Stimulated activated CD8-positive, alpha-beta memory T cell treated with anti-CD3 and anti-CD28 coated beads, Interleukin-12 subunit alpha, Interleukin-12 subunit beta, amount 100 ng/mL, for 24 hours (primary cell): ENCODE results near the gene AKR7A2.

ENCODE experiments used
- DNase-seq: peaks from one replicate; pipeline ENCODE4 v3.0.0-alpha.2; 2020; ENCODE audit errors: extremely low read depth

The AKR7A2 gene

DNA sequence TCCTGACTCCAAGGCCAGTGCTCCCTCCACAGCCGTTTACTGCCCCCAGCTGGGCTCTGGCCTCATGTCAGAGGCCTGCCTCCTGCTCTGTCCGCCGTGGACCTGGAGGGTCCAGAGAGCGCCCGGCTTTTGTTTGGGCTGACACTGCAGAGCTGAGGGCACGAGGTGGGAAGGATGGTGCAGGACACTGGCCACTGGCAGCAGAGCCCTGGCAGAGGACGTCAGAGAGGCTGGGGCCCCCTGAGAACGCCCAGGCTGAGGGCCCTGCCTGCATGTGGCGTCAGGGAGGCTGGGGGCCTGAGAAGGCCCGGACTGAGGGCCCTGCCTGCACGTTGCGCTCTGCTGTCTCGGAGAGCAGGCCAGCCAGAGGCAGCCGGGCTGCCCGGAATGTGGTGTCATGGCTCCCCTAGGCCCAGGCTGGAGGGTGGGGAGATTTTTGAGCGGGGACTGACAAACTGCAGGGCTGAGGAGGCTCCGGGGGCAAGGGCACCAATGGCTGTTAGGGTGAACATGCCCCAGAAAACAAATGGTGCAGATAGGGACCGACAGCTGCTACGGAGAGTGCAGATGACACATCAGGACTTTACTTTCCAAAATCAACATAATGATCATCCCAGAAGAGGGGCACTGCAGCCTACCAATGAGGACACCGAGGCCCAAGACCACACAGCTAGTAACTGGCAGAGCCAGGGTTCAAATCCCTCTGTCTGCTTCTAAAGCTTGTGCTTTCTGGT is 31.8 kb upstream of the AKR7A2 start:
- DNase-seq: no peak

DNA sequence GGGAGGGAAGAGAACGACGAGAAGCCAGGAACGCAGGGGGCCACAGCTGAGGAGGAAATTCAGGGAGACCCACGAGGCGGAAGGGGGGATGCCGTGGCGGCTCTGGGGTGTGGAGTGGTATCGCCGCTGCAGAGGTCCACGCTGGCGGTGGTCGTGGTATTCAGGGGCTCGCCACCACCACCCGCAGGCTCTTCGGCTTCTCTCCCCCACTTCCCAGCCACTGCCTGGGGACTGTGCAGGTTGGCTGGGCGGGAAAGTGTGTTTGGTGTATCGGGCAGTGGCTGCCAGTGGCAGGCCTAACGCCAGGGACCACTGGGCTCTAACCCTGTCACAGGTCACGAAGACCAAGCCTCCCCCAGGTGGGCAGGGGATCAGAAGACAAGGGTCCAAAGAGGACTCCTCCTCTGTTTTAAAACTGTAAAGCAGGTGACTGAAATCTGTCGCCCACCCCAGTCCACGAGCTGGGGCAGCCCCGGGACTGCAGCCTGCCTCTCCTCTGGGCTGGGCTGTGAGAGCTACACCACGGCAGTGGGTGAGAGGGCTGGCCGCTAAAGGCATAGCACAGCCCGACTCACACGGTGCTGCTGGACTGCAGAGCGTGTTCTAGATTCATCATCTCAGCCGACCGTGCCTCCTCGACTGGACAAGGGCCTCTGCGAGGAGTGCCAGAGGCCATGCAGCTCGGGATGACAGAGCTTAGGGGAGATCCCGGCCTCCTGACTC is 31.1 kb upstream of the AKR7A2 start:
- no peak for DNase-seq

DNA sequence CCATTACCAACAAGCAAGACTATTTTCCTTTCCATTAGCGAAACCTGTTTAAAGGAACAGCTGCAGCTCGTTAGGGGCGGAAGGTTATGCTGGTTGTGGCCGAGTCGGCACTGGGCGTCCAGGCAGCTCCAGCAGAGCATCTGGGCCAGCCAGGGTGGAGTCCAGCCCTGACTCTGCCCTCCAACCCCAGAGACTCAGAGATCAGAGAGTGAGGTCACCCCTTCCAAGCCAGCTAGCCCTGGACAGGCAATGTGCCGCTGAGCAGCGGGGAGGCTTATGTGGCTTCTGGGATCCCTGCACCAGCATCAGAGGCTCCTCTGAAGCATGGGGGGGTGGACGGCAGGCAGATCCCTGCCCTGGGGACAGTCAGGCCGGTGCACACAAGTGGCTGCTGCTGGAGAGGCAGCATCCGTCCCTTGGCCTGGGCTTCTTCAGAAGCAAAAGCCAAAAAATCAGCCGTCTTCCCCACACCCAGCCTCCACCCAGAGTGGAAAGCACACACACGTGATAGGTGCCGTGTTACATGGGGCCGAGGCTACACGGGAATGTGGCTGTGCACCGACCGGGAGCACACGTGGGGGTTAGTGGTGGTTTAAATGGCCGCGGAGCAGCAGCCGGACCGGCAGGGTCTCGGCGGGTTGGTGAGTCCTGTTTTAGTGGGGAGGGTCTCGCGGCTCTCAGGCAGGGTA is 30.3 kb upstream of the AKR7A2 start:
- no peak for DNase-seq

DNA sequence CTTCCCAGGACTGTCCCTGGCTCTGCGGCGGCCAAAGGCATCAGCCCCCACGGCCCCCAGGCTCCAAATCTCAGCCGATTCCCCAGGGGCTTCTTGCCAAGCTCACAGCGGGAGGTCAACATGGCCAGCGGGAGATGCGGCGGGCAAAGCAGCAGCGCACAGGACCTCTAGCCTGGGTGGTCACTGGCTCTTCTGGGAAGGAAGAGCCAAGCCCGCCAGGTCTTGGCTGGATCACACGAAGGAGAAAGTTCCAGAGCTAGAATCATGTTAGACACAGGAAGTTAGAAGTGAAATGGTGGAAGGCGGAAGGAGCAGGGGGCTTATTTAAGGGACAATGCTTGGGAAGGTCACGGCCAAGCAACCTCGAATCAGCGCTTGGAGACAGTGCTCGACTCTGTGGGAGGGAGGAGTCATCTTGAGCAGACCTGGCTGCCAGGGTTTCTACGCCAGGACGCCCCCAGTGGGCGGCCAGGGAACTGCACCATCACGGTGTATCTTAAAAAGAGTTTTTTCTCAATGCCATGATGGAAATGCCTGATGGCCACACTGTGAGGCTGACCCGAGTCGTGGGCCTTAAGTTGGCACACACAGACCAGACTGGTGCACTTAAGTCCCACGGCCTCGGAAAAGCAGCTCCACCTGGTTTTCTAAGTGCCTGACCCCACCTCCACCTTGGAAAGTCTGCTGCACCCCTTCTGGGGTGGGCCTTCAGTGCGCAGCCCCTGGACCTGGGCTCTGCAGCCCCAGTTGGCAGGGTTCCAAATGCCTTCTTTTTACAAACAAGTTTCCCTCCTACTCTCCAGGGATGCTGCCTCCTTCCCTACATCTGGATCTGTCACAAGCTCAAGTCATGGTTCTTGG is 29.5 kb upstream of the AKR7A2 start:
- peak; percentile 53 for DNase-seq

DNA sequence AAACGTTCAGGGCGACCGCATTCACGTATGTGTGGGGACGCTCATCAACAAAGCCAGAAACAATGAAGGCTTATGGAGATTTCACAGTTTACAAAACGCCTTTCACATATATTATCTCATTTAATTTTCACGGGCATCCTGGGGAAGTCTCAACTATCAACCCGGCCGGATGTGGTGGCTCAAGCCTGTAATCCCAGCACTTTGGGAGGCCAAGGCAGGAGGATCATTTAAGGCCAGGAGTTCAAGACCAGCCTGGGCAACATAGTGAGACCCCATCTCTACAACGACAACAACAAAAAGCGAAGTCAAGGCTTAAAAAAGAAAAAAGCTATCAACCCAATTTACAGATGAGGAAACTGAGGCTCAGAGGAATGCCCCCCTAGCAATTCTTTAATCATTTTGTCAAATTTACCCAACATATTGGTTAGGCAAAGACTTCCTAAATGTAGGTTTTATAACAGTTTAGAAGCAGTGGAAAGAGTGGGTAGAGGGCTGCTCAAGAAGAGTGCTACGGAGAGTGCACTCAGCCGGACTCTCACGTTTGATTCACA is 28.5 kb upstream of the AKR7A2 start:
- no peak for DNase-seq

DNA sequence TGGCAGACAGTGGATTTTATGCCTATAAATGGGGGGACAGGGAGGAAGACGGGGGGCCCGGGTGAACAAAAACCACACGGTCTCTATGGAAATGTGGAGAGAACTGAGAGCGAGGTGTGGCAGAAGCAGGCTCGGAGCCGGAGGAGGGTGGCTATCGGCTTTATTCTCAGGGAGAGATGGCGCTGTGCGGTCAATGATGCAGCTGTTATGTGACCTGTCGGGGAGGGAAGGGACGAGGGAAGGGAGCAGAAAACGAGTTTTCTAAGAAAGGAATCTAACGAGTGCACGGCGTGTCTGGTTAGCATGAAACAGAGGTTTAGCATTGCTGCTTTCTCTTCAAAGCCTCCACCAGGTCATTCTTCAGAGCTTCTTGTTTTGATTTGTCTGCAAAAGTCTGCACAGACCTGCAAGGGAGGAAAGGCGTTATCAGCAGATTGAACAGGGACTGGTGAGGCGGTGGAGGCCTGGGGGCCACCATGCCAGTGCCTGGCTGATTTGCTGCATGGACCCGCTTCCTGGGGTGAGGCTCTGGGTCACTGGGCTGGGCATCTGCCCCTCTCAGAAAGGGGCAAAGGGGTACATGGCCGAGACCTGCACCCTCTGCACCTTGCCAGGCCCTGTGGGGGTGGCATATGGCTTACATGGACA is 27.4 kb upstream of the AKR7A2 start:
- DNase-seq: no peak

DNA sequence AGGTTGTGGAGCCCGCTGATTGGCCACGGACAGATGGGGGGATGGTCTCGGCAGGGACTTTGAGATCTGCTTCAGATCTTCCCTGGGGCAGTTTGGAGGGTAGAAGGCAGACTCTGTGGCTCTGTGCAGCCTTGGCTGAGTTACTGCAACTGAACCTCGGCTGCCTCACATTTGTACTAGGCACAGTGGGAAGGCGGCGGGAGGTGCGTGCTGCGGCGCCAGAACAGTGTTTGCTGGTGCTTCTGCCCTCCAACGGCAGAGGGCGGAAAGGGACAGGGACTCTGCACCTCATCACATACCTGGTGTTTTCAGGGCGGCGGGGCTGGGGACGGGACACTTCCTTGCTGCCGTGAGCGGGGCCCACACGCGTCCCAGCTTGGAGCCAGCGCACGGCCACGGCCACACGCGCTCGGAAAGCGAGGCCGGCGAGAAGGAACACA is 26.4 kb upstream of the AKR7A2 start:
- no peak for DNase-seq

DNA sequence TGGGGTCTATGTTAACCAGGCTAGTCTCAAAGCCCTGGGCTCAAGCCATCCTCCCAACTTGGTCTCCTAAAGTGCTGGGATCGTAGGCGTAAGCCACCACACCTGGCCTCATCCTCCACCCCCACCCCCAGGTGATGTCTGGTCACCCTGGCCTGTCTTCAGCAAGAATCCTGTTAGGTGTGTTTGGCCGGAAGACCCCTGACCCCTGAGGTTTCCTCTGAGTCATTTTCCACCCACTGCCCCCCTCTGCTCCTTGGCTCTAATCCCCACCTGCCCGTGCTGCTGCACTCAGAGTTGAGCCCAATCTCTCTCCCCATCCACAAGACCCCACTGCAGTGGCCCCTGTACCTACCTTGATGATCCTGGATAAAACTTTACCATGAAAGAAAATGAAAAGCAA is 25.3 kb upstream of the AKR7A2 start:
- DNase-seq: no peak

DNA sequence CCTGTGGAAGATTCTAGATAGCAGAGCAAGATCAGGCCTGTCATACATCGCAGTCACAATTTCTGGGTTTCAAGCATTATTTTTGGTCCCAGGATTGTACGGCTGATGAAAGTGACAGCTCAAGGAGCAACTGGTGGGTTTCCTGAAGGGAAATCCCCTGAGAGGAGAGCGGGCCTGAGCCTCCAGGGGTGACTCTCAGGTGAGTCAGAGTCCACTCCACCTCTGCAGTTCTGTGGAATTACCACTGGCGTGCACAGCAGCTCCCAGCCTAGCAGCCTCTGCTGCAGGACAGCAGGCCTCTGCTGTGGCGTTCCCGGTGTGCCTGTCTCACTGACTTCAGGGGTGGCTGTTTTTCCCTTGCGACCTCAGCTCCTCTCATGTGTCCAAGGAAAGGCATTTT is 24.6 kb upstream of the AKR7A2 start:
- peak; percentile 21 for DNase-seq

DNA sequence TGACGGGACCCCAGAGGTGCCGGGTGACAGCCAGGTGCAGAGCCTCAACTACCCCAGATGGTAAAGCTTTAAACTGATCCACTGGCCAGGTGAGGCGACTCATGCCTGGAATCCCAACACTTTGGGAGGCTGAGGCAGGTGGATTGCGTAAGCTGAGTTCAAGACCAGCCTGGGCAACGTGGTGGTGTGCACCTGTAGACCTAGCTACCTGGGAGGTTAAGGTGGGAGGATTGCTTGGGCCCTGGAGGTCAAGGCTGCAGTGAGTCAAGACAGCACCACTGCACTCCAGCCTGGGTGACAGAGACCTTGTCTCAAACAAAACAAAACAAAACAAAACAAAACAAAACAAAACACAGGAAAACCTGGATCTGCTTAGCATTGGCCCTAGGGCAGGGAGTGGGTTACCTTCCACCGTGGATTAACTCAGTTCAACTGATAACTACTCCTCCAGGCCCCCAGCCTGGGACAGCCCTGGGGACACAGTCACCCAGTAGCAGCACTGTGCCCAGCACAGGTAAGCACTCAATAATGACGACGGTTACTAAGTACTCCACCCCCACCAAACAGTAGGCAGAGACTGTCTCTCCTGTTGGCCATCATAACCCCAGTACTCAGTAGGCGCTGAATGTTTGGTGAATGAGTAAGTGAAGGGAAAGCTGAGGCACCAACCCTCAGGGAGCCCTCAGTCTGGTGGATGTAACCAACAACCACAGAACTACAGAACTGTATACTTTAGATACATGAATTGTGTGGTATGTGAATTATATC is 21.8 kb upstream of the AKR7A2 start:
- no peak for DNase-seq

DNA sequence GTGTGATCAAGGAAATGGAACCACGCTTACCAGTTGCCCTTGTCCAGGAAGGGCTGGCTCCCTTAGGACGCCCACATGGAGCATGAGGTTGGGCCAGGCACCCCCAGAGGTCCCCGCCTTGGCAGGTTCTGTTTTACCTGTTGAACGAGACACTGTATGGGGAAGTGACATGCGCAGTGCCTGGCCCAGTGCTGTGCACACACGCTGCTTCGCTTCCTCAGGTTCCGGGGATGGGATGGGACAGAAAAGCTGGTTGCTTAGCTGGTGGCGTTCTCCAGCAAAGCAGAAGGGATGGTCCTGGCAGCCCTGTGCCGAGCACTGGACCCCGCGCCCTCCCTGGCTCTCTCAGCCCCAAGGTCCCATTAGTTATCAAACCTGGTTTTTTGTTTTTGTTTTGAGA is 20.9 kb upstream of the AKR7A2 start:
- no peak for DNase-seq

DNA sequence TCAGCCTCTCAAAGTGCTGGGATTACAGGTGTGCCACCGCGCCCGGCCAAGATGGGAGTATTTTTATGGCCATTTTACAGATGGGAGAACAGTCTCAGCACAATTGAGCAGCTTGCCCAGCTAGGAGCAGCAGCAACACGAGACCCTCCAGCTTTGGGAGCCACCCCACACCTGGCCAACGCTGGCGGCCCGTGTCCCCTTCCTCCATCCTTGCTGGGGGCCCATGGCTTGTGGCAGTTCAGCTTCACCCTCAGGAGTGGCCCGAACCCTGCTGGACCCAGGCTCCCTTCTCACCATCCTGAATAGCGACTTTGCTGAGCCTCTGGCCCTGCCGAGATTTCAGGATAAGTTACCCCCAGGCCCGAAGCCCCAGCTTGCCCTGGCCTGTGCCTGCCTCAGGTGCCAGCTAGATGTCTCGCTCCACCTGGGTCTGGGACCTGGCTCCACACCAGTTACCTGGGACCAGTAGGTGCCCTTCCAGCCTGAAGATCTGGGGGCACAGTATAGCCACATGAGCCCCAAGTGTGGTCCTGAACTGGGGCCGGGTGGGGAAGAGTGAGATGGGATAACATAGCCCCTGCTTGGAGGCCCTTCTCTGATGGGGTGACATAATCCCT is 19.4 kb upstream of the AKR7A2 start:
- DNase-seq: no peak

DNA sequence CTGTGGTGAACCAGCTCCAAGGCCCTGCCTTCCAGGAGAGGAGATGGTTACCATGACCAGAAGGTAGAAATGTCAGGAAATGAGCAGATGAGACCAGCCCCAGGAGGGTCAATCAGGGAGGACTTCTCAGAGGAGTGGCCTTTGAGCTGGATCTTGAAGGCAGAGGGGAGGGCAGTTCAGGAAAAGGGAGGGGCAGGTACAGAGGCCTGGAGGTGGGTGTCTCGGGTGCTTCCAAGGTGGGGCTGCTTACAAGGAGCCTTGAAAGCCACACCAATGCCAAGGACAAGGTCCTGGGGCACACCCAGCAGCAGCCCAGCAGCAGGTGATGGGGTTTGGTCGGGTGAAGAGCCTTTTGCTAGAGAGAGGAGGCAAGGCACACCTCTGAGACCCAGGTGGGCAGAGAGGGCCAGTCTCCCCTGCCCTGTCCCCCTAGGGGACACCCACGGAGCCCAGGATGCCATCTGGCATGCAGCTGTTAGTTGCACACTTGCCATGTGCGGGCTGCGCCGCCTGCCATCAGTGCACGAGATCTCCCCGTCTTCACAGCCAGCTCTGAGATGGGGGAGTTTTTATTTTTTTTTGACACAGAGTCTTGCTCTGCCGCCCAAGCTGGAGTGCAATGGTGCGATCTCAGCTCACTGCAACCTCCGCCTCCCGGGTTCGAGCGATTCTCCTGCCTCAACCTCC is 18.6 kb upstream of the AKR7A2 start:
- DNase-seq: no peak

DNA sequence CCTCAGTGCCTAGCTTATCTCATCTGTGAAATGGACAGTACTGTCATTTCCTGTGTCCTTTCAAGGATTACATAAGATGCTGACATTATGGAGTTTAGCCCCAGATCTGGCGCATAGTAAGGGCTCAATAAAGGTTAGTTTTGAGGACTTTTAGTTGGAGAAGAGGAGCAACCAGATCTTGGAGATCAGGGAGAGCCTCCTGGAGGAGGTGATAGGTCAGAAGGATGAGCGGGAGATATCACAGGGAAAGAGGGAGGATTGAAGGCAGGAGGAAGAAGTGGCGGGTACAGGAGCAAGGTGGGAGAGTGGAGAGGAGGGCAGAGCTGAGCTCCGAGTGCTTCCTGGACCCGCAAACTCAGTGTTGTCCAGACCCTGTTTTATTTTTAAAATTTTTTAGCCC is 17.7 kb upstream of the AKR7A2 start:
- no peak for DNase-seq

DNA sequence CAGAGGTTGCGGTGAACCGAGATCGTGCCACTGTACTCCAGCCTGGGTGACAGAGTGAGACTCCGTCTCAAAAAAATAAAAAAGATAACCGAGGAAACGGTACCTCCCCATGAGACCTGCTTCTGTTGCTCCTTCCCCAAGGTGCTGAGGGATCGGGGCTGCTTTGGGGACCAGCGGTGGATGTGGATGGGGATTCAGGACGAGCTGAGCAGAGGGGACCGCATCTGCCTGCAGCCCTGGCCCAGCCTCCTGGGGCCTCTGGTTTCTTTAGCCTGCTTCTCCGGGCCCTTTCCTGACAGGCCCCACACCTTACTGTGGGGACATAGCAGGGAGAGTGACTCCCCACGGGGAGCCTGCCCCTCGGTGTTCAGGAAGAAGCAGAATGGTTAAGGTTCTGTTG is 17.2 kb upstream of the AKR7A2 start:
- no peak for DNase-seq

DNA sequence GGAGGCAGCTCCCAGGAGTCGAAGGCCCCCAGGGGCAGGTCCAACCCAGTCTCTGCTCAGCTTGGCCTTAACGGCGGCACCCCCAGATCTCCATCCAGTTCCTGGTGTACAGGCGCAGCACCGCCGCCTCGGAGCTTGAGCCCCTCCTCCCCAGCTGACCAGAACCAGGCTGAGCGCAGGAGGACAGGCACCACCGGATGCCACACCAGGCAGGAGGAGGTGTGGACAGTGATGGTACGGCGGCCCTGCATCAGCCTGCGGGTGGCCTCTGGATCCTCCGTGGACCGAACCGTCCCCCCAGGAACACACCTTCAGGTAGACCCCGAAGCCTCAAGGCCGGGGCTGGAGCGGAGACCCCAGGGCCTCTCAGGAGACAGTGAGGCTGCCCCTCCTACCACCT is 16.5 kb upstream of the AKR7A2 start:
- no peak for DNase-seq

DNA sequence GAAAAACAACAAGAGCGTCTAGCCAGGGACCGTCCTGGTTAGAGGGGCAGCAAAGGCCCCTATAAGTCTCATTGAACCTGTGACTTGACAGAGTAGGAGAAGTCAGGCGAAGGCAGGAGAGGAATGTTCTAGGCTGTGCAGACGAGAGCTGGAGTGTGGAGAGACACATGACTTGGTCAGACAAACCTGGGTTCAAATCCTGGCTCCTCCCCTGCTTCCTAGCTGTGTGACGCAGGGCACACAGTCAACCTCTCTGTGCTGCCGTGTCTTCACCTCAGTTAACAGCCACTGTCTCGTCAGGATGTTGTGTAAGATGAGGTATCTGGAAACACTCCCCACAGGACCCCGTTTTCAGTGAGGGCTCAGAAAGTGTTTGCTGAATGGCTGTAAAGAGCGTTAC is 15.8 kb upstream of the AKR7A2 start:
- DNase-seq: no peak

DNA sequence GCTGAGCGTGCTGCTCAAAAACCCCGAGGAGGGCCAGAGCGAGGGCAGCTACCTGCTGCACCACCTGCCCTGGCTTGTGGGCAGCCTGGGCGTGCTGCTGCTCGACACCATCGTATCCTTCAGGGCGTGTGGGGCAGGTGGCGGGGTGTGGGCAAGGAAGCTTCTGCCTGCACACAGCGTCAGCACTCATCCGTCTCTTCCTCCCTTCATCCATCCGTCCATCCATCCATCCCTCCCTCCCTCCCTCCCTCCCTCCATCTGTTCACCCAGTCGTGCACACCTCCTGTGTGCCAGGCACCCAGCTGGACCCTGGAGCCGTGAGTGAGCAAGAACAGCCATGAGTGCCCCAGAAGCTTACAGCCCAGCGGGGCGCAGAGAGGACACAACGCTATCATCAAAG is 15.4 kb upstream of the AKR7A2 start:
- DNase-seq: no peak

DNA sequence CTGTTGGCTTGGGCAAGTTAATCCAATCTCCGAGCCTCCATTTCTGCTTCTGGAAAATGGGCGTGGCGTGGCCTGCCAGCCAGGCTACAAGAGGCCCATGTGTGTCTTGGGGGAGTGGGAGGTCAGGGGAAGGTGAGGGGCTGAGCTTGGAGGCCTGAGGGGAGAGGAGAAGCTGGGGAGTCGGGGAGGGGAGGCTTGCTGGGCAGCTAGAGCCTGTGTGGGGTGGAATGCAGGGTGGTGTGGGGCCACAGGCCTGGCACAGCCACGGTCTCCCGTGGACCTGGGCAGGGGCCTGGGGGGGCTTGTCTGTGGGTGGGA is 14.8 kb upstream of the AKR7A2 start:
- no peak for DNase-seq
